ENCODE measurements around the gene LGMN. TPM values are rescaled to one million over a fixed set of nuclear protein-coding genes. Genes with fewer than 3 reads are reported as not detected.
A peak's percentile ranks its signal among the peaks of the same experiment; 100 is the strongest.

LGMN gene
- total RNA-seq, 1 experiment from 2014 or later: 20.0 TPM

DNA sequence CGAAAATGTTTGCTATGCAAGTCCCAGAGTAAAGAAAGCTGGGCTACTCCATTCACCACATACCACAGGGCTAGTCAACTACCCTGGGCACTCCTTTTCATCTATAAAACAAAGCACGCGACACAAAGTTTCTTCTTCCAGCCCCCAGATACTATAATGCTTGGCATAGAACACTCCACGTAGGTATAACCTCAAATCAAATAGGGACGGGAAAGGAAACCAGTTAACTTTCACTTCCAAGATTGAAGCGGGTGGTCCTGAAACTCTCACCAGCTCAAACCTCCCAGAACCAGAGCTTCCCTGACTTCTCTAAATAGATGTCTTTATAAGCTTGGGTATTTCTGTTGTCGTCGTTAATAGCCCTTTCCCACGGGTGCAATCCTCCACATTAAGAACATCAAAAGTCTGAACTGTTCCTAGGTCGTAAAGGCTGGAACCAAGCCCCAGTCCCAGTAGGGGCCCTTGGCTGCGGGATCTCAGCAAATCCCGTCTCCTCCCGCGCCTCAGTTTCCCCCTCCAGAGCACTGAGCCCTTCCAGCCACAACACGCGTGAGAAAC lies 647 bp downstream of the LGMN start:
- intact Hi-C loops (cut with micrococcal nuclease): loop anchor here (5.0 kb wide), 1 partner anchor 35 kb away; no protein-coding TSS in a partner anchor
- peaks cover 5% of the 10 kb centered on the region for H3K36me3 Mint-ChIP-seq (ENCODE audit: insufficient read depth, unreplicated experiment)
- H3K27me3 Mint-ChIP-seq (ENCODE audit: insufficient read depth, unreplicated experiment): no peaks in the 10 kb centered on the region
- H3K4me3 Mint-ChIP-seq (ENCODE audit: unreplicated experiment): peak overlapping the region; percentile 95
- H3K27ac Mint-ChIP-seq (ENCODE audit: low read depth, unreplicated experiment): peak overlapping the region; percentile 68
- BruUV-seq (replicated peaks): TSS peak; percentile 60
- peaks cover 17% of the 10 kb centered on the region for H3K4me1 Mint-ChIP-seq (ENCODE audit: insufficient read depth, unreplicated experiment)
- no peaks in the 10 kb centered on the region for H3K9me3 Mint-ChIP-seq (ENCODE audit: unreplicated experiment)
- ChIA-PET POLR2A (interaction anchor here (0.5 to 2.1 kb wide), 13 partner anchors 11 to 641 kb away, joined by 3 to 12 read pairs (median 4); partner anchors contain the start of genes ATXN3, CPSF2 and NDUFB1), CTCF (interaction anchor here (0.8 to 1.1 kb wide), 2 partner anchors 14 to 59 kb away, joined by 3 to 5 read pairs; no protein-coding TSS in a partner anchor)
- DNase-seq (ENCODE audit: unreplicated experiment): peak; percentile 8
- TF ChIP-seq CTCF (IDR thresholded peaks at IDR 0.05; ENCODE audit: unreplicated experiment): no peak

DNA sequence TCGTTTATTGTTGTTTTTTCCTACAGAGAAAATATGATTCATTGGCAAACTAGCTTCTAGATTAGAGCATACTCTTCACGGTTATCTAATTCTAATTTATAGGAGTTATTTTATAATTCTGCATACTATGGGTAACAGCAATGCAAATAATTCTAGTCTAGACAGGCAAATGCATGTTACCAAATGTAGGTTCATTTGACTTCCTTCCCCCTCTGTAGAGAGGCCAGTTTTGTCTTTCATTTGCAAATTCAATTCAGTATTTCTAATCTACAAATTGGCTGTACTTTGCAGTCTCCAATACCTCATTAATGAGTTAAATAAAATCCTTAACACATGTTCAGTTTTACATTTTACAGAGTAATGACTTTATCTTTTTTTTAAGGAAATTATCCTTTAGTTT lies 4.2 kb downstream of the LGMN start:
- Mint-ChIP-seq H3K4me3 (ENCODE audit: unreplicated experiment) (no peak overlapping the region), H3K27me3 (ENCODE audit: insufficient read depth, unreplicated experiment) (no peaks in the 10 kb centered on the region), H3K9me3 (ENCODE audit: unreplicated experiment) (no peaks in the 10 kb centered on the region), H3K36me3 (ENCODE audit: insufficient read depth, unreplicated experiment) (peaks cover 10% of the 10 kb centered on the region), H3K4me1 (ENCODE audit: insufficient read depth, unreplicated experiment) (peaks cover 14% of the 10 kb centered on the region), H3K27ac (ENCODE audit: low read depth, unreplicated experiment) (no peak overlapping the region)
- POLR2A ChIA-PET: no interaction called here
- TF ChIP-seq CTCF (IDR thresholded peaks at IDR 0.05; ENCODE audit: unreplicated experiment): no peak
- CTCF ChIA-PET: interaction anchor here (0.7 to 1.2 kb wide), 2 partner anchors 29 to 58 kb away, joined by 4 to 5 read pairs; no protein-coding TSS in a partner anchor
- BruUV-seq (replicated peaks): no TSS peak
- no peak for DNase-seq (ENCODE audit: unreplicated experiment)
- intact Hi-C loops (cut with micrococcal nuclease): no loop called here

GRCh38 chr14:92740440-92740839 lies 8.0 kb downstream of the LGMN start:
- POLR2A ChIA-PET: no interaction called here
- H3K9me3 Mint-ChIP-seq (ENCODE audit: unreplicated experiment): no peaks in the 10 kb centered on the region
- CTCF ChIA-PET: no interaction called here
- H3K4me1 Mint-ChIP-seq (ENCODE audit: insufficient read depth, unreplicated experiment): no peaks in the 10 kb centered on the region
- no peaks in the 10 kb centered on the region for H3K27me3 Mint-ChIP-seq (ENCODE audit: insufficient read depth, unreplicated experiment)
- H3K36me3 Mint-ChIP-seq (ENCODE audit: insufficient read depth, unreplicated experiment): peaks cover 10% of the 10 kb centered on the region
- H3K4me3 Mint-ChIP-seq (ENCODE audit: unreplicated experiment): no peak overlapping the region
- no peak overlapping the region for H3K27ac Mint-ChIP-seq (ENCODE audit: low read depth, unreplicated experiment)
- TF ChIP-seq CTCF (IDR thresholded peaks at IDR 0.05; ENCODE audit: unreplicated experiment): no peak
- intact Hi-C loops (cut with micrococcal nuclease): no loop called here
- no TSS peak for BruUV-seq (replicated peaks)
- no peak for DNase-seq (ENCODE audit: unreplicated experiment)

GRCh38 chr14:92737619-92738188 lies 10.7 kb downstream of the LGMN start:
- Mint-ChIP-seq H3K27me3 (ENCODE audit: insufficient read depth, unreplicated experiment) (no peaks in the 10 kb centered on the region), H3K4me1 (ENCODE audit: insufficient read depth, unreplicated experiment) (no peaks in the 10 kb centered on the region), H3K36me3 (ENCODE audit: insufficient read depth, unreplicated experiment) (peaks cover 4% of the 10 kb centered on the region), H3K9me3 (ENCODE audit: unreplicated experiment) (no peaks in the 10 kb centered on the region), H3K4me3 (ENCODE audit: unreplicated experiment) (no peak overlapping the region), H3K27ac (ENCODE audit: low read depth, unreplicated experiment) (no peak overlapping the region)
- DNase-seq (ENCODE audit: unreplicated experiment): no peak
- intact Hi-C loops (cut with micrococcal nuclease): no loop called here
- no TSS peak for BruUV-seq (replicated peaks)
- CTCF ChIA-PET: no interaction called here
- no peak for TF ChIP-seq CTCF (IDR thresholded peaks at IDR 0.05; ENCODE audit: unreplicated experiment)
- POLR2A ChIA-PET: no interaction called here
